ENCODE data around the gene ZNF471.

ZNF471 gene

DNA sequence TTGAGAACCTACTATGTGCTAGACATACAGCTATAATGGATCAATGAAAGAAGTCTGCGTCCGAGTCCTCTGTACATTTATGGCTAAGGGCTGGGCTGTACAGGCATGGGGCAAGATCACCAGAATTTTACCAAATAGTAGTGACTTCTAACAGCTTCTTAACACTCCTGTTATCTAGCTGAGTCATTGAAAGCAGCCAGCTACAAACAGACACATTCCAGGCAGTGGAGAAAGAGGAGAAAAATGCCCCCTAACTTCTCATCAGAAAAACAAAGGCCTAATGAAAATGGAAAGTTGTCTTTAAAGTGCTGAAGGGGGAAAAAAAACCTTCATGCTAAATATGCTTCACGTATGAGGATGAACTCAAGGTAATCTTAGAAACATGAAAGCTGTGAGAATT lies 16.3 kb upstream of the ZNF471 start:
- H3K9me3 ChIP-seq = no peaks in the 10 kb centered on the region

DNA sequence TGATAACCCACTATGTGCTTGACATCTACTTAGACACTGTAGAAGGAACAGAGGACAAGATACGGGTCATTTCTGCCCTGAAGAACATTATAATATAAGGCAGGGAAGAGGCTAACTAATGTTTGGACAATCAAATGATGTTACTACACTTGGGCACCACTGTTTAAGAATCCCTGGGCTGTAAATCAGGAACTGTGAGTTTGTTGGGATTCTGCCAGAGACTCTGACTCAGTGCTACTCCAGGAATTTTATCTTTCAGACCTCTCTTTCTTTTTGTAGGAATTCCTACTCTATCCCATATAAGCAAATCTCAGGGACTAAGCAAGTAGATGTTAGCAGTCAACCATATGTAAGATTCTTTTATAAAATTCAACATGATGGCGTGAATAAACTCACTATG lies 3.1 kb upstream of the ZNF471 start:
- Histone ChIP-seq H3K9me3 (peaks cover 10% of the 10 kb centered on the region), H3K4me1 (ENCODE audit: control insufficient read depth in 1 of 2, insufficient read depth in 1 of 2, low read depth in 1 of 2, low read length in 1 of 2) (peaks cover 12 to 16% of the 10 kb centered on the region in 2 experiments), H3K27ac (no peak overlapping the region), H3K4me3 (ENCODE audit: low read depth in 1 of 2, low read length in 1 of 2) (no peak overlapping the region), H3K36me3 (no peaks in the 10 kb centered on the region), H3K27me3 (peaks cover 4% of the 10 kb centered on the region)
- TF ChIP-seq CTCF (IDR thresholded peaks at IDR 0.05) = no peak

More for the DNA sequence above, 16.3 kb upstream of the ZNF471 start:
- H3K27me3 ChIP-seq = no peaks in the 10 kb centered on the region
- no peaks in the 10 kb centered on the region for H3K4me1 ChIP-seq (ENCODE audit: control insufficient read depth in 1 of 2, insufficient read depth in 1 of 2, low read depth in 1 of 2, low read length in 1 of 2)
- H3K27ac ChIP-seq = no peak overlapping the region
- no peak overlapping the region for H3K4me3 ChIP-seq (ENCODE audit: low read depth in 1 of 2, low read length in 1 of 2)
- TF ChIP-seq CTCF (IDR thresholded peaks at IDR 0.05) = no peak
- H3K36me3 ChIP-seq = no peaks in the 10 kb centered on the region

- Histone ChIP-seq H3K4me3 (ENCODE audit: low read depth in 1 of 2, low read length in 1 of 2) (peak overlapping the region; percentile 64), H3K27me3 (peaks cover 4% of the 10 kb centered on the region), H3K27ac (no peak overlapping the region), H3K36me3 (no peaks in the 10 kb centered on the region), H3K4me1 (ENCODE audit: control insufficient read depth in 1 of 2, insufficient read depth in 1 of 2, low read depth in 1 of 2, low read length in 1 of 2) (peaks cover 12 to 16% of the 10 kb centered on the region in 2 experiments), H3K9me3 (peaks cover 10% of the 10 kb centered on the region)
- no peak for TF ChIP-seq CTCF (IDR thresholded peaks at IDR 0.05)
Observed at GRCh38 chr19:56508290-56508778, 679 bp downstream of the ZNF471 start.

GRCh38 chr19:56525214-56525860 lies 17.7 kb downstream of the ZNF471 start:
- Histone ChIP-seq H3K27me3 (no peaks in the 10 kb centered on the region), H3K27ac (no peak overlapping the region), H3K9me3 (peaks cover 47% of the 10 kb centered on the region), H3K4me3 (ENCODE audit: low read depth in 1 of 2, low read length in 1 of 2) (no peak overlapping the region), H3K4me1 (ENCODE audit: control insufficient read depth in 1 of 2, insufficient read depth in 1 of 2, low read depth in 1 of 2, low read length in 1 of 2) (no peaks in the 10 kb centered on the region), H3K36me3 (no peaks in the 10 kb centered on the region)
- no peak for TF ChIP-seq CTCF (IDR thresholded peaks at IDR 0.05)

- H3K4me1 ChIP-seq (ENCODE audit: control insufficient read depth in 1 of 2, insufficient read depth in 1 of 2, low read depth in 1 of 2, low read length in 1 of 2) = peaks cover 13 to 14% of the 10 kb centered on the region in 2 experiments
- peak overlapping the region in 1 of 2 experiments; percentile 78 for H3K4me3 ChIP-seq (ENCODE audit: low read depth in 1 of 2, low read length in 1 of 2)
- H3K27me3 ChIP-seq = no peaks in the 10 kb centered on the region
- H3K9me3 ChIP-seq = peaks cover 18% of the 10 kb centered on the region
- H3K36me3 ChIP-seq = no peaks in the 10 kb centered on the region
- H3K27ac ChIP-seq = no peak overlapping the region
- TF ChIP-seq CTCF (IDR thresholded peaks at IDR 0.05) = no peak
Observed at GRCh38 chr19:56537442-56537841, 29.8 kb downstream of the ZNF471 start.

Measured in neutrophil (primary cell).